GM12878 (cell line): Measurements from ENCODE around the gene OMD. TPM values are rescaled to one million over a fixed set of nuclear protein-coding genes. Genes with fewer than 3 reads are reported as not detected.

ENCODE experiments used
- ATAC-seq: fragments of 200-7000 bp; cut with Tn5 transposase; 3 replicates; pipeline ENCODE4 v1.9.1; 2020; ENCODE audit warnings: mild to moderate bottlenecking, moderate library complexity
- BruUV-seq: library from RNA; stranded (reverse); fragments of 400-500 nt; replicated peaks from 2 replicates; lab custom pipeline; 2021; lab: Mats Ljungman, UMichigan
- CTCF ChIA-PET: fragments of 300-600 bp; sonication (Branson Sonifier 250); formaldehyde crosslinking; extraction: SDS; loops from one replicate; lab custom pipeline; 2021; ENCODE audit warnings: inconsistent platforms; lab: Yijun Ruan, JAX
- POLR2A ChIA-PET: fragments of 350-600 bp; formaldehyde crosslinking; extraction: SDS; loops from one replicate; lab custom pipeline; 2021; ENCODE audit warnings: inconsistent platforms; lab: Charles Lee
- RAD21 ChIA-PET: fragments of 300-600 bp; sonication (Branson Sonifier 250); formaldehyde crosslinking; loops from one replicate; lab custom pipeline; 2023; ENCODE audit warnings: antibody characterized with exemption; ENCODE audit not compliant: unreplicated experiment; lab: Charles Lee
- SMC1A ChIA-PET: fragments of 300-600 bp; sonication (Branson Sonifier 250); formaldehyde crosslinking; loops from one replicate; lab custom pipeline; 2023; ENCODE audit not compliant: unreplicated experiment, uncharacterized antibody; lab: Charles Lee
- DNase-seq: peaks from one replicate; pipeline ENCODE4 v3.0.0-alpha.2; 2011; ENCODE audit warnings: low read depth, low spot score
- FAIRE-seq: peaks from 3 replicates; lab custom pipeline; 2011; peaks lifted over from hg19 to GRCh38; lab: Jason Lieb, UNC
- H2AFZ ChIP-seq: 2 replicates; pipeline ENCODE4 v1.6.0; 2011; ENCODE audit warnings: low read depth, low read length, control low read depth; ENCODE audit not compliant: control insufficient read depth
- H3K27ac ChIP-seq: 2 replicates; pipeline ENCODE4 v1.5.1; 2011; ENCODE audit warnings: control low read depth; ENCODE audit not compliant: control insufficient read depth, insufficient read depth
- H3K27me3 ChIP-seq, 2 experiments: replicated peaks in 1 of 2; 2 replicates each; pipeline versions ENCODE4 v1.6.0 to v1.6.1; 2011; ENCODE audit warnings: low read length in 1 of 2; ENCODE audit not compliant: control insufficient read depth in 2 of 2, insufficient read depth in 2 of 2
- H3K36me3 ChIP-seq, 2 experiments: 2 replicates each; pipeline ENCODE4 v1.5.1; 2011; ENCODE audit warnings: low read length in 1 of 2; ENCODE audit not compliant: control insufficient read depth in 2 of 2, insufficient read depth in 2 of 2
- H3K4me1 ChIP-seq: 2 replicates; pipeline ENCODE4 v1.6.1; 2011; ENCODE audit warnings: mild to moderate bottlenecking, low read length, moderate library complexity, mixed read lengths; ENCODE audit not compliant: control insufficient read depth, insufficient read depth
- H3K4me2 ChIP-seq: 2 replicates; pipeline ENCODE4 v1.6.0; 2011; ENCODE audit warnings: control low read depth; ENCODE audit not compliant: control insufficient read depth, insufficient read depth
- H3K4me3 ChIP-seq: fragments of 200-600 bp; sonication (generic); 2 replicates; pipeline ENCODE4 v1.5.1; 2016
- H3K79me2 ChIP-seq: 2 replicates; pipeline ENCODE4 v1.6.0; 2011; ENCODE audit warnings: low read length; ENCODE audit not compliant: control insufficient read depth, insufficient read depth
- H3K9ac ChIP-seq: 2 replicates; pipeline ENCODE4 v1.8.0; 2011; ENCODE audit warnings: low read length, control low read depth, mixed read lengths; ENCODE audit not compliant: control insufficient read depth, insufficient read depth
- H3K9me3 ChIP-seq: replicated peaks from 3 replicates; pipeline ENCODE4 v1.5.1; 2011; ENCODE audit warnings: mild to moderate bottlenecking, low read length; ENCODE audit not compliant: control insufficient read depth, insufficient read depth
- H4K20me1 ChIP-seq: 2 replicates; pipeline ENCODE4 v1.6.0; 2011; ENCODE audit not compliant: control insufficient read depth, insufficient read depth
- CTCF ChIP-seq, 3 experiments: IDR thresholded peaks in 2 of 3; conservative IDR thresholded peaks in 1 of 3; 2 replicates each; pipeline ENCODE4 v1.5.1; 2011; ENCODE audit warnings: low read depth in 3 of 3, low read length in 3 of 3, mild to moderate bottlenecking in 3 of 3, control low read depth in 2 of 3, moderate library complexity in 2 of 3, inconsistent platforms in 1 of 3, mixed read lengths in 1 of 3; ENCODE audit not compliant: control insufficient read depth in 2 of 3, insufficient read depth in 1 of 3; ENCODE audit errors: extremely low read depth in 1 of 3
- EP300 ChIP-seq, 2 experiments: fragments of 150-350 bp in 1 of 2; IDR thresholded peaks; 2 replicates each; pipeline ENCODE4 v1.6.1; 2011 to 2012; ENCODE audit warnings: low read depth in 2 of 2, low read length in 2 of 2, borderline replicate concordance in 1 of 2, improper control_type of control experiment in 1 of 2, inconsistent platforms in 1 of 2; ENCODE audit not compliant: control insufficient read depth in 1 of 2
- PAX8 ChIP-seq: fragments of 450-650 bp; IDR thresholded peaks from 2 replicates; pipeline ENCODE4 v1.6.1; 2017; ENCODE audit warnings: mild to moderate bottlenecking, moderate library complexity
- RAD21 ChIP-seq: IDR thresholded peaks from 2 replicates; pipeline ENCODE4 v1.6.1; 2011; ENCODE audit warnings: mild to moderate bottlenecking, low read depth, low read length, moderate library complexity; ENCODE audit not compliant: insufficient read depth
- SIN3A ChIP-seq: IDR thresholded peaks from 2 replicates; pipeline ENCODE4 v1.6.1; 2012; ENCODE audit warnings: low read depth, low read length, improper control_type of control experiment
- SMC3 ChIP-seq: IDR thresholded peaks from 2 replicates; pipeline ENCODE4 v1.6.1; 2011; ENCODE audit warnings: low read length, improper control_type of control experiment, borderline replicate concordance
- WGBS: methylation state at CpG from one replicate; pipeline ENCODE4 v1.1.6; 2016; ENCODE audit warnings: low lambda C conversion rate; ENCODE audit not compliant: insufficient replicate concordance, insufficient coverage; ENCODE audit errors: missing lambda C conversion rate; 5-methylcytosine and 5-hydroxymethylcytosine counted together
- in situ Hi-C: fragments of 300-500 bp; cut with MboI; formaldehyde crosslinking; loops from 9 replicates; pipeline ENCODE4 v1.14.3; 2018; ENCODE audit warnings: mixed read lengths
- intact Hi-C: fragments of 100-400 bp; cut with micrococcal nuclease; formaldehyde crosslinking; loops from one replicate; pipeline ENCODE4 v1.14.2; 2022; ENCODE audit not compliant: unreplicated experiment
- polyA plus RNA-seq, 11 experiments: library from polyadenylated mRNA; depleted of rRNA in 4 of 11; unstranded in 6 of 11; stranded (reverse) in 5 of 11; fragments of >200 nt; fragmentation: Nextera tagmentation in 4 of 11; fragmentation: Illumina TruSeq in 1 of 11; extraction: Ambion mirVana in 4 of 11; extraction: Trizol in 1 of 11; gene quantifications; 1 replicate in 1 of 11; 2 replicates in 10 of 11; pipeline versions ENCODE4 v1.2.1 to v1.2.3, GENCODE V29; 2011 to 2016; ENCODE audit warnings: inconsistent platforms in 2 of 11, missing spikeins in 2 of 11, low read depth in 1 of 11
- total RNA-seq, 4 experiments: library from RNA; depleted of rRNA in 3 of 4; stranded (reverse); fragments of >200 nt in 3 of 4; fragmentation: Illumina TruSeq in 1 of 4; extraction: Trizol in 1 of 4; gene quantifications; 2 replicates each; pipeline versions ENCODE4 v1.2.1 to v1.2.3, GENCODE V29; 2013 to 2021

OMD gene
- total and polyA plus RNA-seq, 10 of the 15 experiments (the other 5 are each of a cell fraction or from before 2014, with no cell fraction given), result 0.08 to 0.70 (median 0.57) TPM; not detected in 7

GRCh38 chr9:92457576-92457975, 33.3 kb upstream of the OMD start:
- ChIA-PET SMC1A (no interaction called here), RAD21 (no interaction called here), POLR2A (no interaction called here), CTCF (no interaction called here)
- no TSS peak for BruUV-seq
- H3K9ac ChIP-seq, result no peak overlapping the region
- no peak overlapping the region for H3K4me2 ChIP-seq
- FAIRE-seq (no peak), ATAC-seq (no peak), DNase-seq (no peak)
- H3K79me2 ChIP-seq, result no peaks in the 10 kb centered on the region
- H2AFZ ChIP-seq, result no peak overlapping the region
- H3K4me3 ChIP-seq, result no peak overlapping the region
- no peaks in the 10 kb centered on the region for H3K4me1 ChIP-seq
- H3K27me3 ChIP-seq, result no peaks in the 10 kb centered on the region
- no peaks in the 10 kb centered on the region for H3K36me3 ChIP-seq
- H3K9me3 ChIP-seq, result no peaks in the 10 kb centered on the region
- H4K20me1 ChIP-seq, result no peaks in the 10 kb centered on the region
- in situ Hi-C loops, result no loop called here
- intact Hi-C loops, result no loop called here
- TF ChIP-seq EP300 (IDR thresholded peaks at IDR 0.05; ENCODE audit: borderline replicate concordance in 1 of 2, control insufficient read depth in 1 of 2, low read depth in 2 of 2, low read length in 2 of 2) (no peak), PAX8 (no peak), SMC3 (no peak)
- TF ChIP-seq, all 136 proteins: peak for 0
- no peak overlapping the region for H3K27ac ChIP-seq
- 99% methylated on average over 4 of the region's 4 CpGs for WGBS

GRCh38 chr9:92455217-92455616, 30.9 kb upstream of the OMD start:
- no peak overlapping the region for H3K9ac ChIP-seq
- H3K27ac ChIP-seq, result no peak overlapping the region
- peak; percentile 31 to 50 (median 42); a peak in 5 of 6 replicates for TF ChIP-seq CTCF (IDR thresholded peaks at IDR 0.05 in 2 of 3, conservative IDR thresholded peaks at IDR 0.05 in 1 of 3; ENCODE audit: control insufficient read depth in 2 of 3, extremely low read depth in 1 of 3, insufficient read depth in 1 of 3, low read depth in 3 of 3, low read length in 3 of 3)
- TF ChIP-seq SIN3A, result no peak
- TF ChIP-seq SMC3, result peak; percentile 31; the same call in 1 of the 2 replicates
- peak; percentile 44 for TF ChIP-seq RAD21
- BruUV-seq, result no TSS peak
- no peak overlapping the region for H2AFZ ChIP-seq
- intact Hi-C loops, result no loop called here
- no peaks in the 10 kb centered on the region for H3K4me1 ChIP-seq
- no peaks in the 10 kb centered on the region for H3K79me2 ChIP-seq
- 77% methylated on average over 3 of the region's 3 CpGs for WGBS
- in situ Hi-C loops, result no loop called here
- FAIRE-seq, result no peak
- no peaks in the 10 kb centered on the region for H3K27me3 ChIP-seq
- no peak overlapping the region for H3K4me3 ChIP-seq
- no peaks in the 10 kb centered on the region for H3K9me3 ChIP-seq
- RAD21 ChIA-PET, result no interaction called here
- POLR2A ChIA-PET, result no interaction called here
- CTCF ChIA-PET, result interaction anchor here (0.7 to 2.6 kb wide), 8 partner anchors 13 to 317 kb away, joined by 3 to 11 read pairs (median 5); partner anchors contain the start of gene CENPP
- no peaks in the 10 kb centered on the region for H3K36me3 ChIP-seq
- SMC1A ChIA-PET, result interaction anchor here (1.0 kb wide), 1 partner anchor 81 kb away, joined by 3 read pairs; the partner anchor contains the start of gene ECM2
- peak; percentile 65 for ATAC-seq
- H3K4me2 ChIP-seq, result no peak overlapping the region
- no peaks in the 10 kb centered on the region for H4K20me1 ChIP-seq
- DNase-seq, result no peak
